SK-N-SH (cell line): Measurements from ENCODE around the gene RPL19. TPM values are rescaled to one million over a fixed set of nuclear protein-coding genes. Genes with fewer than 3 reads are reported as not detected.

Experiments used
- CTCF ChIA-PET: fragments of 300-600, 350-600 bp; formaldehyde crosslinking; extraction: SDS; loops from one replicate; lab custom pipeline; 2021; lab: Yijun Ruan, JAX
- POLR2A ChIA-PET: fragments of 350-600 bp; sonication (Branson Sonifier 250); formaldehyde crosslinking; extraction: SDS; loops from one replicate; lab custom pipeline; 2020; ENCODE audit warnings: antibody characterized with exemption, inconsistent platforms; lab: Yijun Ruan, JAX
- DNase-seq: peaks from one replicate; pipeline ENCODE4 v3.0.0; 2012
- H2AFZ ChIP-seq: fragments of 200-600 bp; sonication (generic); 2 replicates; pipeline ENCODE4 v1.8.1; 2016; ENCODE audit warnings: antibody characterized with exemption, mild to moderate bottlenecking, low read depth
- H3F3A ChIP-seq: fragments of 200-600 bp; sonication (generic); replicated peaks from 2 replicates; pipeline ENCODE3; 2016; ENCODE audit warnings: antibody characterized with exemption, mild to moderate bottlenecking; ENCODE audit not compliant: insufficient read depth
- H3K27ac ChIP-seq, 2 experiments: fragments of 200-500 bp in 1 of 2; fragments of 200-600 bp in 1 of 2; sonication (Bioruptor generic) in 1 of 2; sonication (generic), shearing (Covaris generic) in 1 of 2; 2 replicates each; pipeline versions ENCODE4 v1.5.1 to v1.6.1; 2014 to 2016; ENCODE audit warnings: low read depth in 2 of 2, inconsistent platforms in 1 of 2, low read length in 1 of 2, mild to moderate bottlenecking in 1 of 2, mixed read lengths in 1 of 2
- H3K27me3 ChIP-seq: fragments of 200-600 bp; sonication (generic), shearing (Covaris generic); 2 replicates; pipeline ENCODE4 v1.6.1; 2016; ENCODE audit warnings: mixed run types; ENCODE audit not compliant: insufficient read depth
- H3K36me3 ChIP-seq, 2 experiments: fragments of 200-500 bp in 1 of 2; fragments of 200-600 bp in 1 of 2; sonication (Bioruptor generic) in 1 of 2; sonication (generic) in 1 of 2; replicated peaks in 1 of 2; 2 replicates each; pipeline versions ENCODE3 to v1.5.1; 2014 to 2016; ENCODE audit warnings: low read length in 1 of 2, mild to moderate bottlenecking in 1 of 2; ENCODE audit not compliant: insufficient read depth in 2 of 2, control insufficient read depth in 1 of 2
- H3K4me1 ChIP-seq, 2 experiments: fragments of 200-500 bp in 1 of 2; fragments of 200-600 bp in 1 of 2; sonication (Bioruptor generic) in 1 of 2; sonication (generic), shearing (Covaris generic) in 1 of 2; 2 replicates each; pipeline versions ENCODE4 v1.5.1 to v1.6.1; 2014 to 2016; ENCODE audit warnings: low read depth in 1 of 2, low read length in 1 of 2, mixed run types in 1 of 2; ENCODE audit not compliant: insufficient read depth in 2 of 2, control insufficient read depth in 1 of 2
- H3K4me2 ChIP-seq: fragments of 200-600 bp; sonication (generic), shearing (Covaris generic); 2 replicates; pipeline ENCODE4 v1.6.1; 2017; ENCODE audit warnings: mixed run types
- H3K4me3 ChIP-seq, 2 experiments: fragments of 200-500 bp in 1 of 2; fragments of 200-600 bp in 1 of 2; sonication (Bioruptor generic) in 1 of 2; sonication (generic), shearing (Covaris generic) in 1 of 2; 2 replicates each; pipeline versions ENCODE4 v1.5.1 to v1.8.1; 2014 to 2016; ENCODE audit warnings: low read depth in 2 of 2, inconsistent platforms in 1 of 2, low read length in 1 of 2, mild to moderate bottlenecking in 1 of 2, mixed read lengths in 1 of 2, moderate library complexity in 1 of 2
- H3K79me2 ChIP-seq: fragments of 200-600 bp; sonication (generic); 2 replicates; pipeline ENCODE4 v1.8.1; 2017; ENCODE audit warnings: mild to moderate bottlenecking; ENCODE audit not compliant: insufficient read depth
- H3K9ac ChIP-seq: fragments of 200-600 bp; sonication (generic); 2 replicates; pipeline ENCODE4 v1.6.1; 2017; ENCODE audit warnings: mixed run types
- H3K9me2 ChIP-seq: fragments of 200-600 bp; sonication (generic); 2 replicates; pipeline ENCODE4 v1.6.1; 2017; ENCODE audit warnings: mixed run types
- H3K9me3 ChIP-seq: fragments of 200-600 bp; sonication (generic); 2 replicates; pipeline ENCODE4 v1.6.1; 2017; ENCODE audit warnings: mixed run types, mild to moderate bottlenecking, moderate library complexity
- H4K20me1 ChIP-seq: fragments of 200-600 bp; sonication (generic); 2 replicates; pipeline ENCODE4 v1.6.1; 2017; ENCODE audit warnings: mild to moderate bottlenecking, mixed run types; ENCODE audit not compliant: insufficient read depth
- CHD2 ChIP-seq: fragments of 150-350 bp; IDR thresholded peaks from 2 replicates; pipeline ENCODE4 v1.6.1; 2018; ENCODE audit warnings: low read length; ENCODE audit not compliant: partially characterized antibody
- ELF1 ChIP-seq: IDR thresholded peaks from 2 replicates; pipeline ENCODE4 v1.4.0; 2012
- EP300 ChIP-seq, 2 experiments: IDR thresholded peaks; 2 replicates each; pipeline versions ENCODE4 v1.4.0 to v1.6.1; 2012; ENCODE audit warnings: borderline replicate concordance in 1 of 2, low read depth in 1 of 2, low read length in 1 of 2
- EZH2phosphoT487 ChIP-seq: fragments of 200-600 bp; sonication (generic); IDR thresholded peaks from 2 replicates; pipeline ENCODE4 v1.6.1; 2017; ENCODE audit warnings: low read depth, mixed run types, mild to moderate bottlenecking, antibody characterized with exemption, moderate library complexity, borderline replicate concordance
- FOSL2 ChIP-seq: IDR thresholded peaks from 2 replicates; pipeline ENCODE4 v1.4.0; 2012; ENCODE audit warnings: low read depth, mild to moderate bottlenecking, moderate library complexity, borderline replicate concordance
- FOXJ3 ChIP-seq: sonication (generic); formaldehyde crosslinking; IDR thresholded peaks from 2 replicates; pipeline ENCODE4 v1.5.1; 2020; ENCODE audit warnings: mild to moderate bottlenecking, missing genetic modification reagents
- GATA2 ChIP-seq: sonication (generic); formaldehyde crosslinking; IDR thresholded peaks from 2 replicates; pipeline ENCODE4 v1.5.0; 2020; ENCODE audit warnings: mild to moderate bottlenecking, missing genetic modification reagents
- MEF2A ChIP-seq: IDR thresholded peaks from 2 replicates; pipeline ENCODE4 v1.4.0; 2012; ENCODE audit warnings: low read depth, borderline replicate concordance
- MXI1 ChIP-seq: IDR thresholded peaks from 2 replicates; pipeline ENCODE4 v1.6.1; 2012; ENCODE audit warnings: mild to moderate bottlenecking, low read depth, low read length, improper control_type of control experiment
- RCOR1 ChIP-seq: fragments of 150-350 bp; IDR thresholded peaks from 2 replicates; pipeline ENCODE4 v1.6.1; 2017; ENCODE audit warnings: antibody characterized with exemption, low read length
- RXRA ChIP-seq: IDR thresholded peaks from 2 replicates; pipeline ENCODE4 v1.4.0; 2012; ENCODE audit warnings: low read depth, mild to moderate bottlenecking, borderline replicate concordance
- SIN3A ChIP-seq: IDR thresholded peaks from 2 replicates; pipeline ENCODE4 v1.6.1; 2012; ENCODE audit warnings: low read depth, mild to moderate bottlenecking, low read length, moderate library complexity, borderline replicate concordance
- SMC3 ChIP-seq: IDR thresholded peaks from 2 replicates; pipeline ENCODE4 v1.6.1; 2012; ENCODE audit warnings: low read depth, low read length, improper control_type of control experiment
- YY1 ChIP-seq: IDR thresholded peaks from 2 replicates; pipeline ENCODE4 v1.4.0; 2012; ENCODE audit warnings: low read depth, mild to moderate bottlenecking
- WGBS: methylation state at CpG from one replicate; pipeline ENCODE4 v1.1.6; 2017; ENCODE audit warnings: low lambda C conversion rate; 5-methylcytosine and 5-hydroxymethylcytosine counted together
- polyA plus RNA-seq, 3 experiments: library from polyadenylated mRNA; depleted of rRNA; stranded (reverse); fragments of >200 nt; gene quantifications; 2 replicates each; pipeline ENCODE4 v1.2.3, GENCODE V29; 2012
- TF ChIP-seq, protein P1 (sequence below): fragments of 150-350 bp; IDR thresholded peaks from 2 replicates; pipeline ENCODE4 v1.6.1; 2016; ENCODE audit warnings: mild to moderate bottlenecking, low read depth, low read length
- TF ChIP-seq, protein P2 (sequence below): IDR thresholded peaks from 2 replicates; pipeline ENCODE4 v1.4.0; 2012; ENCODE audit warnings: low read depth
- TF ChIP-seq, protein P3 (sequence below): IDR thresholded peaks from 2 replicates; pipeline ENCODE4 v1.4.0; 2012; ENCODE audit warnings: low read depth, borderline replicate concordance

Gene RPL19
- polyA plus RNA-seq, 1 of the 3 experiments (the other 2 are of a cell fraction), result 3,473 TPM

DNA sequence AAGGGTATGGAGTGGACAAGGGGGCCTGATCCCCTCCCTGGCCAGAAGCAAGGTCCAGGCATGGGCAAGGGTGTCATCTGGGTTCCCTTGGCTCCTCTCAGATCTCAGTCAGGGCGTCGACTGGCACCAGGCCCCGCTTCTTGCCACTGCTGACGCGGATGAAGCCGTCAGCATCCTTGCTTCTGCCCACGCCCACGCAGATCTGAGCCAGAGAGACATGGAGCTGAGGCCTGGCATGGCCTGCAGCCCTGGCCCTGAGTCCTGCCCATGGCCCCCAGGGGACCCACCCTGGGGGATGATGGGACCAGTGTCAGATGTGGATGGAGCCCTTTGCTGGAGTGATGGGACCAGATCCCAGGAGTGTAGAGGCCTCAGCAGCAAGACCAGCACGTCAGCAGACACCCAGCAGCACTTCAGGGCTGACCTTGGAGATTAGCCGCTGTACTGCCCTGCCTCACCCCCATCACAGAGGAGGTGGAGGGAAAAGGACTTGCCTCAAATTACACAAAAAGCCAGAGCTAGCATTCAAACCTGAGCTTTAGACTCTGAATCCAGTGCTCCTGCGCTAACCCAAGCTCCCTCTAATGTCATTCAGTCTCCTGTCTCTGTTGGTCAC lies 12.2 kb downstream of the RPL19 start:
- Histone ChIP-seq H3K9me2 (no peaks in the 10 kb centered on the region), H3K4me1 (peaks cover 9% of the 10 kb centered on the region in 2 experiments; a peak in 2 of 4 replicates), H3K27ac (no peak overlapping the region), H3F3A (no peaks in the 10 kb centered on the region), H3K4me3 (no peak overlapping the region), H3K9me3 (no peaks in the 10 kb centered on the region), H2AFZ (no peak overlapping the region), H3K27me3 (no peaks in the 10 kb centered on the region), H3K79me2 (no peaks in the 10 kb centered on the region), H3K36me3 (no peaks in the 10 kb centered on the region), H4K20me1 (no peaks in the 10 kb centered on the region), H3K9ac (no peak overlapping the region), H3K4me2 (no peak overlapping the region)
- no peak for DNase-seq
- WGBS, result 92% methylated on average over 10 of the region's 11 CpGs
- TF ChIP-seq, protein P1, sequence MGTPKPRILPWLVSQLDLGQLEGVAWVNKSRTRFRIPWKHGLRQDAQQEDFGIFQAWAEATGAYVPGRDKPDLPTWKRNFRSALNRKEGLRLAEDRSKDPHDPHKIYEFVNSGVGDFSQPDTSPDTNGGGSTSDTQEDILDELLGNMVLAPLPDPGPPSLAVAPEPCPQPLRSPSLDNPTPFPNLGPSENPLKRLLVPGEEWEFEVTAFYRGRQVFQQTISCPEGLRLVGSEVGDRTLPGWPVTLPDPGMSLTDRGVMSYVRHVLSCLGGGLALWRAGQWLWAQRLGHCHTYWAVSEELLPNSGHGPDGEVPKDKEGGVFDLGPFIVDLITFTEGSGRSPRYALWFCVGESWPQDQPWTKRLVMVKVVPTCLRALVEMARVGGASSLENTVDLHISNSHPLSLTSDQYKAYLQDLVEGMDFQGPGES, result no peak
- TF ChIP-seq GATA2 (CRISPR knock-in tag), result no peak
- TF ChIP-seq ELF1, result no peak
- ChIA-PET POLR2A (no interaction called here), CTCF (interaction anchor here (29.0 kb wide), 1 partner anchor 28 kb away, joined by 781 read pairs; no protein-coding TSS in a partner anchor)

DNA sequence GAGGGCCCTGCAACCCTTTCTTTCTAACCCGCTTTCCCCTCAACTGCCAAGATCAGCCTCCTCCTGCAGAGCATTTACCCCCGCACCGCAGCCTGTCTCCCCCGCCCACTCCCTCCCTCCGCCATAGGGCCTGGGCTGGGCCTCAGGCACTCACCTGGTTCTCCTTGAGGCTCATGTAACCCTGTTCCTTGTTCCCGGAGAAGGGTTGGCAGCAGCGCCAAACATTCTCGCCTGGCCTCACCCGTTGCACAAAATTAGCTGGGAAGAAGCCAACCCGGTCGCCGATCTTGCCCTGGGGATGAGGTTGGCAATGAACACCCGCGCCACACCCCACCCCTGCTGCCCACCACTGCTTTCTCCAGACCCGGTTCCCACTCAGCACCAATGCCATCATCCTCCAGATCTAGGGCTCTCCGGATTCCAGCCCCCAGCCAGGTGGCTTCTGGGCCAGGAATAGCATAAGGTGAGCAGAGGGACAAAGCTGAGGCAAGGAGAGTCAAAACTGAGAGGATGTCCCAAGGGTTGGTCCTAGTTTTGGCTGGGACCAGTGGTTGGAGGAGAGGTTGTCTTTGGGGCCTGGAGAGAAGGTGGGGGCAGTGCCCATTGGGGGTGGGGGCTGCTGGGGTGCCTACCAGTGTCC lies 12.9 kb downstream of the RPL19 start:
- H4K20me1 ChIP-seq, result no peaks in the 10 kb centered on the region
- no peak overlapping the region for H3K27ac ChIP-seq
- peaks cover 9% of the 10 kb centered on the region in 2 experiments; a peak in 2 of 4 replicates for H3K4me1 ChIP-seq
- no peaks in the 10 kb centered on the region for H3K27me3 ChIP-seq
- no peak for TF ChIP-seq RCOR1
- no peak for TF ChIP-seq CHD2
- TF ChIP-seq EZH2phosphoT487, result no peak
- TF ChIP-seq FOSL2, result no peak
- TF ChIP-seq RXRA, result no peak
- TF ChIP-seq, protein P2, sequence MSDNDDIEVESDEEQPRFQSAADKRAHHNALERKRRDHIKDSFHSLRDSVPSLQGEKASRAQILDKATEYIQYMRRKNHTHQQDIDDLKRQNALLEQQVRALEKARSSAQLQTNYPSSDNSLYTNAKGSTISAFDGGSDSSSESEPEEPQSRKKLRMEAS, result no peak
- TF ChIP-seq YY1, result no peak
- TF ChIP-seq FOXJ3 (CRISPR knock-in tag), result no peak
- no peak for TF ChIP-seq ELF1
- TF ChIP-seq, protein P3, sequence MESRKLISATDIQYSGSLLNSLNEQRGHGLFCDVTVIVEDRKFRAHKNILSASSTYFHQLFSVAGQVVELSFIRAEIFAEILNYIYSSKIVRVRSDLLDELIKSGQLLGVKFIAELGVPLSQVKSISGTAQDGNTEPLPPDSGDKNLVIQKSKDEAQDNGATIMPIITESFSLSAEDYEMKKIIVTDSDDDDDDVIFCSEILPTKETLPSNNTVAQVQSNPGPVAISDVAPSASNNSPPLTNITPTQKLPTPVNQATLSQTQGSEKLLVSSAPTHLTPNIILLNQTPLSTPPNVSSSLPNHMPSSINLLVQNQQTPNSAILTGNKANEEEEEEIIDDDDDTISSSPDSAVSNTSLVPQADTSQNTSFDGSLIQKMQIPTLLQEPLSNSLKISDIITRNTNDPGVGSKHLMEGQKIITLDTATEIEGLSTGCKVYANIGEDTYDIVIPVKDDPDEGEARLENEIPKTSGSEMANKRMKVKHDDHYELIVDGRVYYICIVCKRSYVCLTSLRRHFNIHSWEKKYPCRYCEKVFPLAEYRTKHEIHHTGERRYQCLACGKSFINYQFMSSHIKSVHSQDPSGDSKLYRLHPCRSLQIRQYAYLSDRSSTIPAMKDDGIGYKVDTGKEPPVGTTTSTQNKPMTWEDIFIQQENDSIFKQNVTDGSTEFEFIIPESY, result no peak
- TF ChIP-seq EP300 (IDR thresholded peaks at IDR 0.05; ENCODE audit: borderline replicate concordance in 1 of 2, low read depth in 1 of 2, low read length in 1 of 2), result no peak
- TF ChIP-seq MEF2A, result no peak
- TF ChIP-seq MXI1, result no peak
- TF ChIP-seq GATA2 (CRISPR knock-in tag), result no peak
- TF ChIP-seq, protein P1, result no peak
- no peak for TF ChIP-seq SMC3
- no peak for TF ChIP-seq SIN3A
- no peak overlapping the region for H3K4me3 ChIP-seq
- WGBS, result 83% methylated on average over 16 of the region's 16 CpGs
- H3K9me2 ChIP-seq, result no peaks in the 10 kb centered on the region
- H3K9me3 ChIP-seq, result no peaks in the 10 kb centered on the region
- CTCF ChIA-PET, result interaction anchor here (0.9 to 29.0 kb wide), 3 partner anchors 13 to 335 kb away, joined by 3 to 781 read pairs (median 3); partner anchors contain the start of gene STAC2
- H3K9ac ChIP-seq, result no peak overlapping the region
- H3F3A ChIP-seq, result no peaks in the 10 kb centered on the region
- no peak for DNase-seq
- H3K79me2 ChIP-seq, result no peaks in the 10 kb centered on the region
- no peak overlapping the region for H3K4me2 ChIP-seq
- H3K36me3 ChIP-seq, result no peaks in the 10 kb centered on the region
- POLR2A ChIA-PET, result interaction anchor here (0.6 kb wide), 1 partner anchor 10 kb away, joined by 3 read pairs; no protein-coding TSS in a partner anchor
- no peak overlapping the region for H2AFZ ChIP-seq
